ENCODE data around the gene IL27RA. TPM values are rescaled to one million over a fixed set of nuclear protein-coding genes. Genes with fewer than 3 reads are reported as not detected.

The IL27RA gene
- total and polyA plus RNA-seq, 2 donors (not counting 1 experiment from before 2014, with no cell fraction given) = 36.2 to 38.6 TPM

- ATAC-seq (ENCODE audit: low read depth) (peak; percentile 16), DNase-seq (no peak)
- H3K4me3 Mint-ChIP-seq = peak overlapping the region; percentile 83
- CTCF ChIA-PET = interaction anchor here (0.9 to 5.4 kb wide), 9 partner anchors 18 to 86 kb away, joined by 3 to 29 read pairs (median 4); partner anchors contain the start of genes DCAF15 and IL27RA
- intact Hi-C loops (cut with micrococcal nuclease) = loop anchor here (1.0 to 2.0 kb wide), 6 partner anchors 20 to 147 kb away; partner anchors contain the start of genes BRME1, CC2D1A, DCAF15 and RFX1
- peak overlapping the region; percentile 89 for H3K4me2 ChIP-seq (replicated peaks; ENCODE audit: low read depth, low read length, poor library complexity, severe bottlenecking)
- H3K27ac Mint-ChIP-seq = peak overlapping the region; percentile 99
- peak overlapping the region; percentile 71 for H2AFZ ChIP-seq (ENCODE audit: insufficient read depth, low read depth, low read length, poor library complexity, severe bottlenecking)
- peak overlapping the region; percentile 48 for H3K9ac ChIP-seq (ENCODE audit: low read length)
- no peaks in the 10 kb centered on the region for H4K20me1 ChIP-seq (ENCODE audit: control insufficient read depth, insufficient read depth, low read length, poor library complexity, severe bottlenecking)
- TF ChIP-seq, protein P1, sequence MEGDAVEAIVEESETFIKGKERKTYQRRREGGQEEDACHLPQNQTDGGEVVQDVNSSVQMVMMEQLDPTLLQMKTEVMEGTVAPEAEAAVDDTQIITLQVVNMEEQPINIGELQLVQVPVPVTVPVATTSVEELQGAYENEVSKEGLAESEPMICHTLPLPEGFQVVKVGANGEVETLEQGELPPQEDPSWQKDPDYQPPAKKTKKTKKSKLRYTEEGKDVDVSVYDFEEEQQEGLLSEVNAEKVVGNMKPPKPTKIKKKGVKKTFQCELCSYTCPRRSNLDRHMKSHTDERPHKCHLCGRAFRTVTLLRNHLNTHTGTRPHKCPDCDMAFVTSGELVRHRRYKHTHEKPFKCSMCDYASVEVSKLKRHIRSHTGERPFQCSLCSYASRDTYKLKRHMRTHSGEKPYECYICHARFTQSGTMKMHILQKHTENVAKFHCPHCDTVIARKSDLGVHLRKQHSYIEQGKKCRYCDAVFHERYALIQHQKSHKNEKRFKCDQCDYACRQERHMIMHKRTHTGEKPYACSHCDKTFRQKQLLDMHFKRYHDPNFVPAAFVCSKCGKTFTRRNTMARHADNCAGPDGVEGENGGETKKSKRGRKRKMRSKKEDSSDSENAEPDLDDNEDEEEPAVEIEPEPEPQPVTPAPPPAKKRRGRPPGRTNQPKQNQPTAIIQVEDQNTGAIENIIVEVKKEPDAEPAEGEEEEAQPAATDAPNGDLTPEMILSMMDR (IDR thresholded peaks at IDR 0.05) = no peak
- TF ChIP-seq EZH2 (IDR thresholded peaks at IDR 0.05; ENCODE audit: borderline replicate concordance, insufficient read depth, low read depth, low read length, poor library complexity, severe bottlenecking) = no peak
- H3K36me3 ChIP-seq (replicated peaks in 1 of 2; ENCODE audit: control extremely low read depth in 1 of 2, control insufficient read depth in 1 of 2, extremely low read depth in 1 of 2, insufficient read depth in 2 of 2, low read length in 1 of 2) = peaks cover 0 to 8% of the 10 kb centered on the region in 2 experiments
- H3K79me2 ChIP-seq (ENCODE audit: control insufficient read depth, insufficient read depth, low read length) = peaks cover 32% of the 10 kb centered on the region
- peaks cover 61 to 75% of the 10 kb centered on the region in 2 donors for H3K4me1 ChIP-seq (ENCODE audit: control insufficient read depth in 2 of 2, insufficient read depth in 2 of 2, low read length in 2 of 2)
- WGBS (ENCODE audit: insufficient coverage) = 29% methylated on average over 10 of the region's 10 CpGs
- no peaks in the 10 kb centered on the region for H3K9me3 Mint-ChIP-seq (ENCODE audit: insufficient read depth)
- H3K4me3 ChIP-seq (ENCODE audit: control extremely low read depth in 1 of 5, extremely low read depth in 1 of 5, insufficient read depth in 1 of 5, low read depth in 2 of 5, low read length in 4 of 5) = peak overlapping the region in 3 of 5 experiments; percentile 8 to 28 (median 25)
- peaks cover 71% of the 10 kb centered on the region for H3K4me1 Mint-ChIP-seq
- H3K9me3 ChIP-seq (ENCODE audit: control extremely low read depth in 1 of 3, control insufficient read depth in 2 of 3, insufficient read depth in 1 of 3, low read length in 2 of 3) = no peaks in the 10 kb centered on the region
- H3K27me3 Mint-ChIP-seq = no peaks in the 10 kb centered on the region
- POLR2A ChIA-PET = interaction anchor here (0.6 to 3.5 kb wide), 11 partner anchors 10 to 150 kb away, joined by 3 to 42 read pairs (median 4); partner anchors contain the start of genes DCAF15, IL27RA and RFX1
- peak overlapping the region; percentile 95 to 99 for H3K27ac ChIP-seq (ENCODE audit: low read length in 2 of 2)
- H3K27me3 ChIP-seq (replicated peaks in 1 of 4; ENCODE audit: control extremely low read depth in 1 of 4, control insufficient read depth in 3 of 4, insufficient read depth in 4 of 4, low read length in 3 of 4) = no peaks in the 10 kb centered on the region
Measured at GRCh38 chr19:13985771-13986347, 45.7 kb upstream of the IL27RA start.
